Endothelial cell (in vitro differentiated cells): ENCODE measurements around the gene PHC2. TPM values are rescaled to one million over a fixed set of nuclear protein-coding genes. Genes with fewer than 3 reads are reported as not detected.
"Not testable (repeated sequence)": the region's sequence is repeated elsewhere in the genome, so short reads cannot be mapped to it uniquely, and the experiment has no call there.

Experiments
- DNase-seq: peaks from one replicate; pipeline ENCODE4 v3.0.0; 2021; ENCODE audit warnings: low spot score
- H3K27ac Mint-ChIP-seq: one replicate; pipeline ENCODE4 v1.8.0; 2021; ENCODE audit warnings: mixed read lengths, inconsistent platforms; ENCODE audit not compliant: unreplicated experiment
- H3K27me3 Mint-ChIP-seq: one replicate; pipeline ENCODE4 v1.8.0; 2021; ENCODE audit warnings: mild to moderate bottlenecking, moderate library complexity, mixed read lengths, inconsistent platforms; ENCODE audit not compliant: unreplicated experiment
- H3K36me3 Mint-ChIP-seq: one replicate; pipeline ENCODE4 v1.8.0; 2021; ENCODE audit warnings: mild to moderate bottlenecking, low read depth, mixed read lengths, inconsistent platforms; ENCODE audit not compliant: unreplicated experiment
- H3K4me1 Mint-ChIP-seq: one replicate; pipeline ENCODE4 v1.8.0; 2021; ENCODE audit warnings: mild to moderate bottlenecking, mixed read lengths, inconsistent platforms; ENCODE audit not compliant: unreplicated experiment
- H3K4me3 Mint-ChIP-seq: one replicate; pipeline ENCODE4 v1.8.0; 2021; ENCODE audit warnings: mild to moderate bottlenecking, mixed read lengths, inconsistent platforms; ENCODE audit not compliant: unreplicated experiment
- H3K9me3 Mint-ChIP-seq: one replicate; pipeline ENCODE4 v1.8.0; 2021; ENCODE audit warnings: mixed read lengths, inconsistent platforms; ENCODE audit not compliant: unreplicated experiment
- CTCF ChIP-seq: fragments of 200-600 bp; sonication (generic); IDR thresholded peaks from one replicate; pipeline ENCODE4 v1.5.0; 2021; ENCODE audit warnings: antibody characterized with exemption; ENCODE audit not compliant: unreplicated experiment
- total RNA-seq: library from RNA; stranded (reverse); fragmentation: NEBNext Ultra II Directional; extraction: Animal tissue kit (Norgen Biotek cat#: 25700); gene quantifications from one replicate; pipeline ENCODE4 v1.2.1, GENCODE V29; 2021; ENCODE audit not compliant: unreplicated experiment

The PHC2 gene
- total RNA-seq, 1 donor from 2014 or later = 177 TPM

- Mint-ChIP-seq H3K36me3 (peaks cover 4% of the 10 kb centered on the region), H3K4me1 (no peaks in the 10 kb centered on the region), H3K27me3 (peaks cover 5% of the 10 kb centered on the region), H3K4me3 (peak overlapping the region; percentile 49), H3K9me3 (no peaks in the 10 kb centered on the region), H3K27ac (no peak overlapping the region)
- no peak for TF ChIP-seq CTCF
- DNase-seq = no peak
These were observed 119.0 kb downstream of the PHC2 start for GRCh38 chr1:33311706-33312412.

GRCh38 chr1:33310702-33311101 lies 120.2 kb downstream of the PHC2 start:
- Mint-ChIP-seq H3K27me3 (peaks cover 8% of the 10 kb centered on the region), H3K9me3 (no peaks in the 10 kb centered on the region)

GRCh38 chr1:33309351-33309750 lies 121.5 kb downstream of the PHC2 start:
- not testable (repeated sequence) for H3K9me3 Mint-ChIP-seq, H3K4me1 Mint-ChIP-seq, H3K27ac Mint-ChIP-seq, H3K27me3 Mint-ChIP-seq, H3K36me3 Mint-ChIP-seq, H3K4me3 Mint-ChIP-seq, DNase-seq

More at GRCh38 chr1:33310702-33311101, 120.2 kb downstream of the PHC2 start:
- no peak overlapping the region for H3K27ac Mint-ChIP-seq
- peaks cover 4% of the 10 kb centered on the region for H3K36me3 Mint-ChIP-seq
- H3K4me1 Mint-ChIP-seq = no peaks in the 10 kb centered on the region
- DNase-seq = no peak
- no peak overlapping the region for H3K4me3 Mint-ChIP-seq
- TF ChIP-seq CTCF = no peak

- Mint-ChIP-seq H3K9me3 (no peaks in the 10 kb centered on the region), H3K4me1 (peaks cover 14% of the 10 kb centered on the region)
These were observed 123.4 kb downstream of the PHC2 start for GRCh38 chr1:33307494-33307864.

GRCh38 chr1:33306653-33307493 lies 124.0 kb downstream of the PHC2 start:
- peaks cover 19% of the 10 kb centered on the region for H3K4me1 Mint-ChIP-seq
- peaks cover 7% of the 10 kb centered on the region for H3K36me3 Mint-ChIP-seq
- H3K4me3 Mint-ChIP-seq = no peak overlapping the region
- H3K9me3 Mint-ChIP-seq = no peaks in the 10 kb centered on the region
- no peak for DNase-seq
- no peak overlapping the region for H3K27ac Mint-ChIP-seq
- no peak for TF ChIP-seq CTCF
- peaks cover 10% of the 10 kb centered on the region for H3K27me3 Mint-ChIP-seq

More at GRCh38 chr1:33307494-33307864, 123.4 kb downstream of the PHC2 start:
- Mint-ChIP-seq H3K36me3 (peaks cover 4% of the 10 kb centered on the region), H3K27ac (no peak overlapping the region), H3K27me3 (peaks cover 10% of the 10 kb centered on the region), H3K4me3 (no peak overlapping the region)
- DNase-seq = no peak
- TF ChIP-seq CTCF = no peak
